ENCODE results near the gene MLNR. TPM values are rescaled to one million over a fixed set of nuclear protein-coding genes. Genes with fewer than 3 reads are reported as not detected.

Gene MLNR
- total RNA-seq, 1 donor: 0.81 TPM

DNA sequence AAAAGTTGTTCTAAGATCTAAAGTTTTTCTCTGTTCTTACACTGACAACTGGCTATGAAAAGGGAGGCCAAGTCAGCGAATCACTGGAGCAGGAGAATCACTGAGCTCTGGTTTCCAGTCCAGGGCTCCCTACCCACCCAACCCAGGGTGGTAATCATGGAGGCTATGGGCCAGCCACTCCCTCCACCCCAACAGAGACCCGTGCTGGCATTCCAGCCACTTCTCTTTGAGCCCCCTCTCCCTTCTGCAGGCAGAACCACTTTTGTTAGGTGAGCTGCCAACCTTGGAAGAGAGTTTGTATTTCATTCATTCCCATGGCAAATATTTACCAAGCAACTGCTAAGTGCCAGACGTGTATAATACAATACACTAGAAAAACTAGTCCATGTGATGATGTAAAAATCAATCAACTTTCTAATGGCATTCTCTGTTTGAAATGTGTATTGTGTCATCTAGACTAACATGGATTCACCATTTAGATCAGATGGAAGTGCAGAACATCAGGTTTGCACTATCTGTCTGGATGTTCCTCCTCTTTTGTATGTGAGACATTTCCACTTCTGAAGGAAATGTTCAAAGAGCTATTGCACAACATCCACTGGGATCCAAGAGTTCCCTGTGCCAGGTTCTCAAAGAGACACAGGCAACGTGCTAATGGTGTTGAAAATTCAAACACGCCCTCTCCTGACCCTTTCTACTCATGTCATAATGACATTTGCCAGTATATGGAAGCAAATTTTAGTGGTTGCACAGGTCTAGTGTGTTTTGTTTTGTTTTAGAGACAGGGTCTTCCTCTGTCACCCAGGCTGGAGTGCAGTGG, 5.3 kb downstream of the MLNR start:
- DNase-seq (ENCODE audit: low read depth in 2 of 3, low spot score in 2 of 3): no peak

DNA sequence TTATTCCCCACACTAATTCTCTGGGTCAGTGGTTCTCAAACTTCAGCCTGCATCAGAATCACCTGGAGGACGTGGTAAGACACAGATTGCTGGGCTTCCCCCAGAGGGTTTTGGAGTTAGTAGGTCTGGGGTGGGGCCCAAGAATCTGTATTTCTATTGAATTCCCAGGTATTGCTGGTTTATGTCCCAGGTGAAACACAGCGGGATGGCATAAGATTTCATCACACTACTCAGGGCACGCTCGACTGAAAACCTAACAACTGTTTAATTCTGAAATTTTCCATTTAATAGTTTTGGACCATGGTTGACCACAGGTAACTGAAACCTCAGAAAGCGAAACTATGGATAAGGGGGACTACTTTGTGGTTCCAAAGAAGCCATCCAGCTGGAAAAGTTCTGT, 6.5 kb downstream of the MLNR start:
- DNase-seq (ENCODE audit: low read depth in 2 of 3, low spot score in 2 of 3): no peak

DNA sequence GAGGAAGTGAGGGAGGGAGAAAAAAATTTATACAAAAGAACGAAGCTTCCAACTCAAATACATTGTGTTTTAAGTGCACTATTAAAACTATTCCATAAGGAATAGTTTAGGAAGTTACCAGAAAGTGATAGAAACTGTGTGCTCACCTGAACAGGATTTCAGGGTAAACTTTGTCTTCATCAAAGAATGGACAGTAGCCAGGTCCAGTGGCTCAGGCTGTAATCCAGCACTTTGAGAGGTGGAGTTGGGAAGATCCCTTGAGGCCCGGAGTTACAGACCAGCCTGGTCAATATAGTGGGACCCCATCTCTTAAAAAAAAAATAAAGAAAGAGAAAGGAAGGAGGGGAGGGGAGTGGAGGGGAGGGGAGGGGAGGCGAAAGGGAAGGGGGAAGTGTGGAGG, 14.6 kb downstream of the MLNR start:
- no peak for DNase-seq (ENCODE audit: low read depth in 2 of 3, low spot score in 2 of 3)

DNA sequence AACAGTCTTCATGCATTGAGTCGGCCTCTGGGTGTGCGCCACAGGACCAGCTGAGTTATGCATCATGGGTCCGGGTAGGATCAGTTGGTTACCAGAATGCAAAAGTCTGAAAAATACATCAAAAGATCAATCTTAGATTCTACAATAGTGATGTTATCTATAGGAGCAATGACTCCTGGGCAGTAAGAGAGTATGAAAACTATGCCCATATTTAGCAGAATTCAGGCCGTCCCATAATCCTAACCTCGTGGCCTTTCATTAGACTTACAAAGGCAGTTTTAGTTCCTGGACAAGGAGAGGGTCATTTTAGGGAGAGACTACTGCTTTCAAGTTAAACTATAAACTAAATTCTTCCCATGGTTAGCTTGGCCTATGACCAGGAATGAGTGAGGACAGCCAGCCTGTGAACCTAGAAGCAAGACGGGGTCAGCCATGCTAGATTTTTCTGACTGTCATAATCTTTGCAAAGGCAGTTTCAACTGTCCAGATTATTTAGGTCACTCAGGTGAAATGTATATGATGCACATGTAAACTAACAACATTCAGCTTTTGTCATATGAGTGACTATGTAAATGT, 15.8 kb downstream of the MLNR start:
- no peak for DNase-seq (ENCODE audit: low read depth in 2 of 3, low spot score in 2 of 3)

DNA sequence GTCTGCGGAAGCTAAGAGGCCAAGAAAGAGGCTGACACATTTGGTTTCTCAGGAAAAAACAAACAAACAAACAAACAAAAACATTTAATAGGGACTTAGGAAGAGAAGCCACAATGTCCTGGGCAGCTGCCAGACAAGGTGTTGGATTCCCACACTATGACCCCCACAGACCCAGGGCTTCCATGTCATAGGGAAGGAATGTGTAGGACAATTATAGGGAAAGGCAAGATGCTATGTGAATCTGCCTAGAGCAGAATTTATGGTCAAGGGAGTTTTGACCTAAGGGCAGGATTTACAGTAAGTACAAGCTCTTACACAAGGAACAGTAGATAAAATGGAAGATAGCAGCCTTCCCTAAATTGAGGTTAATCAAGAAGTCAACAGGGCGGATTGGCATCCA, 18.5 kb downstream of the MLNR start:
- DNase-seq (ENCODE audit: low read depth in 2 of 3, low spot score in 2 of 3): no peak

DNA sequence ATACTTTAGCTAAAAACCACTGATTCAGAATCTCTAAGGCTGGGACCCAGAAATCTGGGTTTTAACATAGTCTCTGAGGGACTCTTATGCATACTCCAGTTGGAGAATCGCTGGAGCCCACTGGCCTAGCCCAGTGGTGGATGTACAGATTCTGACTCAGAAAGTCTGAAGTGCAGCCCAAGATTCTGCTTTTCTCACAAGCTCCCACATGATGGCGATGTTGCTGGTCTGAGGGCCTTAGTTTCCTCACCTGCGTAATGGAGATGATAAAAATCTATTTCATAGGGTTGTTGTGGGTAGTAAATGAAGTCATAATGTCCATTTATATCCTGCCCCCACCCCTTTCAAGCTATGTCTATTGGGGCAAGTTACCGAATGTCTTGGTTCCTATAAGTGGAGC, 19.9 kb downstream of the MLNR start:
- peak in 2 of 3 donors; percentile 44 to 64 for DNase-seq (ENCODE audit: low read depth in 2 of 3, low spot score in 2 of 3)

DNA sequence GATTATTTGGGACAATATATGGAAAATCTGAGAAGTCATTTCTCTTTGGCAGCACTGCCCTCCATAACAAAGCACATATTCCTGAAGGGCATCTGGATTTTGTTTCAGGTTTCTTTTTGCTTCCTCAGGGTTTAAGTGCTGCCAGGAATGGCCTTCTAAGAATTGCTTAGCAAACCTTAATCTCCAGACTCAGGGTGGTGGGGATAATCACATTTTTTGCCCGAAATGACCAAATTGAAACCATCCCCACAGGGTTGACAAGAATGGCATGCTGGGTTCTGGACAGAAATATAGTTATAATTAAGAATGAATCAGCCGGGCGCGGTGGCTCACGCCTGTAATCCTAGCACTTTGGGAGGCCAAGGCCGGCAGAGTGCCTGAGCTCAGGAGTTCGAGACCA, 21.2 kb downstream of the MLNR start:
- no peak for DNase-seq (ENCODE audit: low read depth in 2 of 3, low spot score in 2 of 3)

DNA sequence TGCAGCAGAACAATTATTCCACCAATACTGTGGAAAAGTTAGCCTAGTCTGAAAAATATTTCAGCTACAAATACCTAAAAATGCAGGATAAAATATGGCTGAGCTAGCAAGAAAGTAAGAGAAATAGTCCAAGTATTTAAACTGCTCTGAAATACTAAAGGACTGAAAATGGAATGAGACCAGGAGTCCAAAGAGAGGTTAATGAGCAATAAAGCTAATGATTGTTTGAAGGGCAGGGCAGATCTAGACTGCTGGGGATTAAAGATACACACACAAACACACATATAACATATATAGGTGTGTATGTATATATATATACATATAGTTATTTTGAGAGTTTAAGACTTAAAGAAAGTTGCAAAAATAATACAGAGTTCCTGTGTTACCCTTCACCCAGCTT, 25.0 kb downstream of the MLNR start:
- no peak for DNase-seq (ENCODE audit: low read depth in 2 of 3, low spot score in 2 of 3)

DNA sequence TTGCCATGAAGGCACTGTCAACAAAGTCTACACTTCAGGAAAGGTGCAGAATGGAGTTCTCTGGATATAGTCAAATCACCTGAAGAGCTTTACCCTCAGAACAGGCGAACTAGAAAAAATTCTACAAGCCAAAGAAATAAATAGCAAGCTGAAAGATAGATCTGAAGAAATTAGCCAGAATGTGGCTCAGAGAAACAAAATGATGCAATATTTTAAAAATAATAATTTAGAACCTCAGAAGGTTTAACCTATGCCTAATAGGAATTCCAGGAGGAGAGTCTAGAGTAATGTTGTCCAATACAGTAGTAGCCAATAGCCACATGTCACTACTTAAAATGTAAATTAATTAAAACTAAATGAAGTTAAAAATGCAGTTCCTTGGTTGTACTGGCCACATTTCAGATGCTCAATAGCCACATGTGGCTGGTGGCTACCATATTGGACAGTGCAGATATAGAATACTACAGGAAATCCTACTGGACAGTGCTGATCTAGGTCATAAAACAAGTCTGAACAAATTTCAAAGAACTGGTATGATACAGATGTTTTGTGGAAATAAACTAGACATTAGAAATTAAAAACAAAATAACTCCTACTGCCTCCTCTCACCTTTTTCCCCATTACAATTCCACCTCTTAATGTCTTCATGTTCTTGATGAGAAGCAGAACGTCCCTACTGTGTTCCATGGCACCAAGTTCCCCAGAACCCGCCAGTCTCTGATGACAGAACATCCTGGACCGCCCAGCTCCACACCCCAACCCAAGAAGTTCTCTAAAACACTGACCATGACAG, 26.9 kb downstream of the MLNR start:
- no peak for DNase-seq (ENCODE audit: low read depth in 2 of 3, low spot score in 2 of 3)

DNA sequence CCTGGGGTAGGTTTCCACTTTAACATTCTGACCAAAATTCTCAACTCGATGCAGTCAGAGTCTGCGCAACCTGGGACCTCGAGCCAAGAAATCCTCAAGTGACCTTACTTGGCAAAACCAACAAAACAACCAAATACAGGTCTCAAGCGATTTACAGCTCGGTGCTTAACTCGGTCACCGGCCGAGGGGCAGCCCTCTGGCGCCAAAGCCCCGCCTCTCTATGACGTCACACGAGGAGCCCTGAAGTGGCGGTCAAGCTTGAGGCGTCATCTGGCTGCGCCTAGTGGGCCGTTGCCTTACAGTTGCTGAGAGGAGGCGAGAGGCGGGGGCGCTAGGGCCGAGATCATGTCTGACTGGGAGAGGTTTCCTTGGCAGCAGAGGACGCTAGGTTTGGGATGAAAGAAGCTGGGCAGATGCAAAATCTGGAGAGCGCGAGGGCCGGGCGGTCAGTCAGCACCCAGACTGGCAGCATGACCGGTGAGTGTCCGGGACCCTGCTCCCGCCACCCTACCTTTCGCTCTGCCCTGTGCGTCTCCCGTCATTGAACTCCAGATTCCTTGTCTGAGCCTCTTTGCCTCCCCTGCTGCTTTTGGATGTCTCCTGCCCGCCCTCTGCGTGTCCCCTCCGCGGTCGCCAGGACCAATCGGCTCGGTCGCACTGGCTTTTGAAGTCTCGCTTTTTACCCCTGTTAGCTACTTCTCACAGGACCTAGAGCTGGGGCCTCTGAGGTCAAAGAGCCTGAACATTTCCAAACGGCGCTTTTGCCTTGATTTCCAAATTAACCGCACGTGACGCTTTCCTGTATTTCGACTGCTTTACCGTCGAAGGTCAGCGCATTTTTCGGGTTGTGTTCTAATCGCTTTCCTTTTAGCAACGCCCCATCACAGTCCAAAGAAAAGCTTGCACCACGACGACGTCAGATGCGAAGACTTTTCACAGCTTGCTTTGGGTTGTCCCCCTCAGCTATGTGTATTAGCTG, 27.8 kb downstream of the MLNR start, which contains the start of gene CDADC1:
Gene CDADC1 (plus strand): TSS at position 283 of the 979 bp plus-strand sequence. CDS start 113 bp downstream, at position 396.
- peak; percentile 52 to 98 (median 95) for DNase-seq (ENCODE audit: low read depth in 2 of 3, low spot score in 2 of 3)

DNA sequence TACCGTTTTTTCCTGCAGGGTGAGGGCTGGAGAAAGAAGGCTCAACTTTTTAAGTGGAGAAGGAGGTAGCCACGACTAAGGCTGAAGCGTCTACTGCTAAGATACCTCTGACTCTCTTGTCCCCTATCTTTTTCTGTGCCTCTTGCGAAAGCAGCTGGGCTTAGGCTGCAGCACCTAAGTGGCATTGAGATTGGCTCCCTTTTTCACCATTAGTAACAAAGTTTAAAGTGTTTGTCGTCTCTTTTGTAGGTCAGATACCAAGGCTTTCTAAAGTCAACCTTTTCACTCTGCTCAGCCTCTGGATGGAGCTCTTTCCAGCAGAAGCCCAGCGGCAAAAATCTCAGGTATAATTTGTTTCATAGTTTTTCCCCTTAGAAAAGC, 28.5 kb downstream of the MLNR start:
- DNase-seq (ENCODE audit: low read depth in 2 of 3, low spot score in 2 of 3): peak in 1 of 3 donors; percentile 7

DNA sequence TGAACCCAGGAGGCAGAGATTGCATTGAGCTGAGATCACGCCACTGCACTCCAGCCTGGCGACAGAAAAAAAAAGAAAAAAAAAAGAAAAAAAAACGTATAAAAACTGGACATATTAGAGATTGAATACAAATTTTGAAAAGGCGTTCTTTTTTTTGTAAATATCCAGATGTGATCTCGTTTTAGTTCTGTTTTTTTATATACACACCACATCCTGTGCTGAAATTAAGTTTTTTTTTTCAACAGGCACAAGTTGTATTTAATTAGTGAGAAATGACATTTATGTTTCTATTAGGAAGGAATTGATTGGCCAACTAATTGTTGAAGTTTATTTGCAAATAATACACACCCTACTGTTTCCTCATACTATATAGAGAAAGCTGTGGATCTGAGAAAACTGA, 31.2 kb downstream of the MLNR start:
- peak in 1 of 3 donors; percentile 46 for DNase-seq (ENCODE audit: low read depth in 2 of 3, low spot score in 2 of 3)

DNA sequence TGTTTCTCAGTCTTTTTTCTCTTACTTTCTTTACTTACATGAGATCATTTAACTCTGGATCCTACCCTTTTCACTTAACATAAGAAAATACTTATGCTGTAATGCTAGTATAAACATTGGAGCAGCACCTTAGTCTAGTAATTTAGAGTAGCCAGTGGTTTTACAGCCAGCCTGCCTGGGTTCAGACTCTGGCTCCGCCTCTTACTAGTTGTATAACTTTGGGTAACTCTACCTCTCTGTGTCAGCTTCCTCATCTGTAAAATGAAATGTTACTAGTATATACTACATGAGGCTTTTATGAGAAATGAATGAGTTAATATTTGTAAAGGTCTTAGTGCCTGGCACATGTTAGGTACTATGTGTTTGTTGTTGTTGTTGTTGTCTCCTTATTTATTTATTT, 33.2 kb downstream of the MLNR start:
- DNase-seq (ENCODE audit: low read depth in 2 of 3, low spot score in 2 of 3): no peak

DNA sequence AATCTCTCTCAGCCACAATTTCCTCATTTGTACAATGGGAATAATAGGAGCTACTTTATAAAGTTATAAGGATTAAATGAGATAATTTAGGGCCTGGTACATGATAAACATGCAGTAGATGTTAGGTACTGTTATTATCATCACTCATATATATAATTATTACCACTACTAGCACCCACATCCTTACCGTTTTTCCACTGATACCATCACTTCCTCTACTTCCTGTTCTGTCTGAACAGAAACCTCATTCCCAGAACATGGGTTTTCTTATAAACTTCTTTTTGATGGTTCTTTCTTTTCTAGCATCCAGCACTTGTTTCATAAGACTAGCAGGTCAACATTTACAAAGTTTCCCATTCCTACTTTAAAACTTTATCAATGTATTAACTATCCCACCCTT, 33.9 kb downstream of the MLNR start:
- DNase-seq (ENCODE audit: low read depth in 2 of 3, low spot score in 2 of 3): peak in 2 of 3 donors; percentile 28 to 41

DNA sequence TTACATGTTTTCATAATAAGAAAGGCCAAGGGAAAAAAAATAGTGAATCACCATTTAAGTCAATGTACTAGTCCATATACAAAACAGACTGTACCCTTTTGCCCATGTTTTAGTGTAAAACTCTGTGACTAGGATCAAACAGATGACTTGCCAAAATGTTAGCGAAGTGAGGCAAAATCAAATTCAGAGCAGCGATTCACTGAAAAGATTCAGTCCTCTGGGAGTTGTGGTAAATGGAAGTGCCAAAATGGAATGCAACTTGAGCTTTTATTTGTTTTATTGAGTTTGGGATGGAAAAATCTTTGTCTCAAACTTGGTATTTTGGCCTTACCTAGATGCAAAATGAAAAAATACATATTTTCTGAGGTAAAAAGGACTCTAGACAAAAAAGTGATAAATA, 36.7 kb downstream of the MLNR start:
- no peak for DNase-seq (ENCODE audit: low read depth in 2 of 3, low spot score in 2 of 3)

DNA sequence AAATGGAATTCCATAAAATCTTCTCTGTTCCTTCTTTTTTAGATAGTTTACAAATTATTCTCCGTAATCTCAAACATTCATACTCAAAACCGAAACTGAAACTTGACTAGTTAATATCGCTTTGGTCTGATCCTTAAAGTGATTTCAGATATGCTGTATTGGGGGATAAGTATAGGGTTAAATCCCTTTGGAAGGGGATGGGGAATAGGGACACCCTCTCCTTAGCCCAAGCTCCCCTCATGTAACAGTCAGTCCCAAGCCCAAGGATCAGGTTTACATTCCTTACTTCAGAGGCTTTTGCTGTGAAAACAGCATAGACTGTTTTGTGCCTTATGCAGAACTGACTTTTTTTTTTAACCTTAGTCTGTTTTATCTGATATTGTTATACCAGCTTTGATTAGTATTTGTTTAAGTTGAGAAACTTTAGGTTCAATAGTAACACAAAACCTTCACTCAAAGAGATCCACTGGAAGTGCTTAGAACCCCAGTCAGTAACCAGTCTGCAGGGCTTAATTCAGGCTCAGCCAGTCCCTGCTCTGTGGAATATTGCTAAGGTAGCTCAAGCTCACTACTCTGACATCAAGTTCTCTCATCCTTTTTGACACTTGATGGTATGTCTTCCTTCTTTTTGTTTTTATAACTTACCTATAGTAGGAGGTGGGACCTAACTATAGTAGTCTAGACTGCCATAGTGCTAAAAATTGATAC, 38.1 kb downstream of the MLNR start:
- peak; percentile 4 to 46 (median 34) for DNase-seq (ENCODE audit: low read depth in 2 of 3, low spot score in 2 of 3)

DNA sequence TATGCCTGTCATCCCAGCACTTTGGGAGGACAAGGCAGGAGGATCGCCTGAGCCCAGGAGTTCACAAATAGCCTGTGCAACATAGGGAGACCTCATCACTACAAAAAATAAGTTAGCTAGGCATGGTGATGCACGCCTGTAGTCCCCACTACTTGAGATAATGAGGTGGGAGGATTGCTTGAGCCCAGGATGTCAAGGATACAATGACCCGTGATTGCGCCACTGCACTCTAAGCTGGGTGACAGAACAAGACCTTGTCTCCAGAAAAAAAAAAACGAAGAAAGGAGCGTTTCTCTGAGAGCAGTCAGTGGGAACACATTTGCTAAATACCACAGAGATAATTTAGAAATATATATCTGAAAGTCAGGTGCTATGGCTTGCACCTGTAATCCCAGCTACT, 39.4 kb downstream of the MLNR start:
- DNase-seq (ENCODE audit: low read depth in 2 of 3, low spot score in 2 of 3): no peak

DNA sequence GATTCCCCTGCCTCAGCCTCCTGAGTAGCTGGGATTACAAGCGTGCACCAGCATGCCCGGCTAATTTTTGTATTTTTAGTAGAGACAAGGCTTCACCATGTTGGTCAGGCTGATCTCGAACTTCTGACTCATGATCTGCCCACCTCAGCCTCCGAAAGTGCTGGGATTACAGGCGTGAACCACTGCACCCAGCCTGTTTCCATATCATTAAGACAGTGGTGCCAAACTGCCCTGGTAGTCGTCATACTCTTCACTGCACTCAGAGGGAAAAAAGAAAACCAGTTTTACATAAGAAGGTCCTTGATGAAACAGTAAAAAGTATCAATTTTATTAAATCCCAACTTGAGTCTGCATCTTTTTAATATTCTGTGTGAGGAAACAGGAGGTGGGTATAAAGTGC, 42.5 kb downstream of the MLNR start:
- DNase-seq (ENCODE audit: low read depth in 2 of 3, low spot score in 2 of 3): no peak

DNA sequence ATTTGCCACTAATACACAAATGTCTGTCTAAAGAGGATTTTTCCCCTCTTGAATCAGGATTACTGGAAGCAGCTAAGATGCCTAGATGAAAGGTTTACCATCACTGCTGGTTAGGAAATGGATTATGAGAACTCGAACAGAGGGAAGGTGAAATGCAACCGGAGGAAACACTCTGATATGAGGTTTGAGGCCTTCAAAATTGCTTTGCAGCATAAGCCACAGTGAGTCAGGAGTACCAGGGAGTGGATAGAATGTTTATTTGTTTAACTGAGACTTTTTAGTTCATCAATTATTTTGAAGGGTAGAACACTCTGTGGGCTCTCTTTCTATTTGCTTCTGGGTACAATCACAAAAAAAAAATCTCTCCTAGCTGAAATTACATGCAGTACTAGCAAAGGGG, 45.7 kb downstream of the MLNR start:
- peak in 1 of 3 donors; percentile 49 for DNase-seq (ENCODE audit: low read depth in 2 of 3, low spot score in 2 of 3)

DNA sequence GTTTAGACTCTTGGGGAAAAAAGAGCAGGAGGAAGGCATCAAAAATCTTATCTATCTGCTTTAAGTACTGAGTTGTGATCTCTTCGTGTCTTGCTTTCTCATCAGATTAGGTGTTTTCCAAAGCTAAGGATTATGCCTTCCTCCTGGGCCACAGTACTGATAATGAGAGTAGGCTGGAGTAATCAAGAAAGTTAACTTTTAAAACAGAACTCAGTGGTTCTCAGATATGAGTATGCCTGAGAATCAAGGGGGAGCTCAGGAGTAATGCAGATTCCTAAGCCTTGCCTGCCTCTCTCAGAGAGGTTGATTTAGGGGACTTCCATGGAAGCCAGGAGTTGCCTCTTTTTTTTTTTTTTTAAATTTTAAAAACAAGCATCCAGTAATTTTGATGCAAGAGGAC, 51.1 kb downstream of the MLNR start:
- no peak for DNase-seq (ENCODE audit: low read depth in 2 of 3, low spot score in 2 of 3)

All from hematopoietic multipotent progenitor cell (in vitro differentiated cells).